ENCODE results near the gene LCLAT1. TPM values are rescaled to one million over a fixed set of nuclear protein-coding genes. Genes with fewer than 3 reads are reported as not detected.
"Not testable (repeated sequence)": the region's sequence is repeated elsewhere in the genome, so short reads cannot be mapped to it uniquely, and the experiment has no call there.

The LCLAT1 gene
- total RNA-seq, 1 experiment from 2014 or later: 23.9 TPM

DNA sequence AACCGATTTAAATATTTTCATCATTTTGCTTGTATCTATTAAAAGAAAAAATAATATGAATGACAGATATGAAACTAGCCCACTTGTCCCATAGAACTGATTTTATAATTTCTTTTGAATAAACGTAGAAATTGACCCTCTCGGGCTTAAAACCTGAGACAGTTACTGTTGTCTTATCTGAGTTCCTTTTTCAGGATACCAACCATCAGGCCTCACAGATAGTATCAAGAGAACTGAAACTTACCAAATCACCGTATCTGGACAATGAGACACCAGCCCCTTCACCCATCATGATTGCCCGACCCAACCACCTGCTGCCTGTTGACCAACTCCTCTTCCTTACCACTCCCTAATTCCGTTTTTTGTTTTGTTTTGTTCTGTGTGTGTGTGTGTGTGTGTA, 53.7 kb downstream of the LCLAT1 start:
- in situ Hi-C loops (cut with HindIII; ENCODE audit: low pct_unique_long_range_greater_than_20kb, low sequenced_read_pairs): no loop called here
- DNase-seq (ENCODE audit: low read depth, low spot score): no peak

DNA sequence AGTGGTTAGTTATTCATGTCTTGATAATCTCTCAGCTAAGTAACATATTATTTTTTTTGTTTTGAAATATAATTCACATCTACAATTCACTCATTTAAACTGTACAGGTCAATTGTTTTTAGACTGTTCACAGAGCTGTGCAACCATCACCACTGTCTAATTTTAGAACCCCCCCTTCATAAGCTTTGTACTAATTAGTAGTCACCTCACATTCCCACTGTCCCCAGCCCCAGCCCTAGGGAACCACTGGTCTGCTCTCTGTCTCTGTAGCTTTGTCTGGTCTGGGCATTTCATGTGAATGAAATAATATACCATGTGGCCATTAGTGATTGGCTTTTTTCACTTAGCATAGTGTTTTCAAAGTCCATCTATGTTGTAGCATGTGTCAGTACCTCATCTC, 55.3 kb downstream of the LCLAT1 start:
- in situ Hi-C loops (cut with HindIII; ENCODE audit: low pct_unique_long_range_greater_than_20kb, low sequenced_read_pairs): no loop called here
- no peak for DNase-seq (ENCODE audit: low read depth, low spot score)

DNA sequence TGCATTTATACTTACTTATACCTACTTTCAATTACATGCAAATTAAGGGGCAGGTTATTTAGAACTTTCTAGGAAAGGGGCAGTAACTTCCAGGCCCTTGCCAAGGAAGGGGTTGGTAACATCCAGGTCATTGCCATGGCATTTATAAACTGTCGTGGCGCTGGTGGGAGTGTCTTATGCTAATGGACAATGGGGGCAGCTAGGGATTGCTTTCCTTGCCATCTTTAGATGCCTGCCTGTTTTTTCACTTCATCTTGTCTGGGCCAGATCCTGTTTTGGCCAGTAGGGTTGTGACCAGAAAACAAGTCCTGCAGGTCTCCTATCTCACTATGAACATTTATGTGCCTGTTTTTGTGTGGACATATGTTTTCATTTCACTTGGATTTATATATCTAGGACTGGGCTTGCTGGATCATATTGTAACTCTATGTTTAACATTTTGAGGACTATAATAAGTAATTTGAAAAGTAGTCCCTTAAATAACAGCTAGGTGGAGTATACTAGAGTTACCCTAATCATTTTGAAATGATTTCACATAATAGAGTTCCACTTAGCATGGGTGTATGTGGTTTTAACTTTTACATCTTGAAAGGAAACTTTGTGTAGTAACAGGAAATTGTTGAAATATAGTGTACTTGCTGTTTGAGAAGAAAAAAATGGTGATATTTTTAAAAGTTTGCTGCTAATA, 56.1 kb downstream of the LCLAT1 start:
- DNase-seq (ENCODE audit: low read depth, low spot score): peak; percentile 16
- in situ Hi-C loops (cut with HindIII; ENCODE audit: low pct_unique_long_range_greater_than_20kb, low sequenced_read_pairs): no loop called here

DNA sequence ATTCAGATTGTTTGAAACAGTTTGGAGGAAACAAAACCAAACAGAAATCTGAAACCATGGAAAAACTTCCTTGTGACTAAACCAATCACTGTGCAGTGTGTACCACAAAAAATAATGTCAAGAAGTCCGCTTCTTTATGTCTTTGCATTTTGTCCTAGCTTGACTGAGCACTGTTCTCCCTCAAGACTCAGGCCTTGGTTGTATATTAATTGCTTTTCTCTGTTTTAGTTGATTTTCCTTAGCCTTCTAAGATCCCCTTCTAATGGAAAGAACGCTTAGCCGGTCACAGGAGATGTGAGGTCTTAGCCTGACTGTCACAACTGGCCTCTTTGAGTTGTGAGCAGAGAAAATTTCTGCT, 56.6 kb downstream of the LCLAT1 start:
- in situ Hi-C loops (cut with HindIII; ENCODE audit: low pct_unique_long_range_greater_than_20kb, low sequenced_read_pairs): no loop called here

DNA sequence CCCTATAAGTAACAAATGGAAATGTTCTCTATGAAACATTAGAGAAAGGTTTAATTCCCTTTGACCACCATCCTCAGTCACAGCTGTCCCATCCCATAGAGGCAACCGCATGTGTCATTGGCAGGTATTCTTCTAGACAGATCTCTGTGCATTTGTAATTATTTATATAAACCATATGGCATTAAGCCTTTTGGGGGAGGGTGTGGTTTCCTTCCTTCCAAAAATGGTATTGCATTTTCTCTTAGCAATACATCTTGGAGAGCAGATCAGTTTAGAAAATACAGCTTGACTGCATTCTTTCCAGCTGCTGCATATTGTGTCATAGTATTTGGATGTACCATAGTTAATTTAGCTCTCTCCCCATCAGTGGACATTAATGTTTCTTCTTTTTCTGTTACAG, 57.7 kb downstream of the LCLAT1 start:
- DNase-seq (ENCODE audit: low read depth, low spot score): no peak
- in situ Hi-C loops (cut with HindIII; ENCODE audit: low pct_unique_long_range_greater_than_20kb, low sequenced_read_pairs): no loop called here

More for the DNA sequence above, 56.6 kb downstream of the LCLAT1 start:
- no peak for DNase-seq (ENCODE audit: low read depth, low spot score)

DNA sequence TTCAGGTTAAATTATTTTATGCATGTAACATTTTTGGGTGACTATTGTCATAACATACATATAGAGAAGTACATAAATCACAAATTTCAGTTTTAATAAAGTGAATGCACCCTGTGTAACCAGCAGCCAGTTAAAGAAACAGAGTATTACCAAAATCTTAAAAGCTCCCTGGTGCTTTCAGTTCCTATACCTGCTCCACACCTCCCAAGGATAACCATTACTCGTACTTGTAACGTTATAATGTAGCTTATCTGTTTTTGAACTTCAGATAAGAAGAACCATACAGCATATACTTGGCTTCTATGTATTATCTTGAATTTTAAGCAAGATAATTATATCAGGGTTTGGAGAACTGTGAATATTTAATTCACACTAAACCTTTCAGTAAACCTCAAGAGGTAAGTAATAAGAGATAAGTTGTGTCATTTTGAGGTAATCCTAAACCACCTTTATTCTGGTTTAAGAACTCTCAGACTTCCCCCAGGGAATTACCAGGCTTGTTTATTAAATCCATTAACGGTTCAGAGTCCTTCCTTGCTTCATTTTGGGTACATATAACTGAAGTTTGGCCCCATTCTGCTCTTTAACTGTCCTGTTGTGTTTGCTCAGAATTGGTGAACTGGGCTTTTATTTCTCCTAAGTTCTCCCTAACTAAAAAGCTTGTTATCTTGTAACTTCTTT, 58.6 kb downstream of the LCLAT1 start:
- in situ Hi-C loops (cut with HindIII; ENCODE audit: low pct_unique_long_range_greater_than_20kb, low sequenced_read_pairs): no loop called here
- no peak for DNase-seq (ENCODE audit: low read depth, low spot score)

DNA sequence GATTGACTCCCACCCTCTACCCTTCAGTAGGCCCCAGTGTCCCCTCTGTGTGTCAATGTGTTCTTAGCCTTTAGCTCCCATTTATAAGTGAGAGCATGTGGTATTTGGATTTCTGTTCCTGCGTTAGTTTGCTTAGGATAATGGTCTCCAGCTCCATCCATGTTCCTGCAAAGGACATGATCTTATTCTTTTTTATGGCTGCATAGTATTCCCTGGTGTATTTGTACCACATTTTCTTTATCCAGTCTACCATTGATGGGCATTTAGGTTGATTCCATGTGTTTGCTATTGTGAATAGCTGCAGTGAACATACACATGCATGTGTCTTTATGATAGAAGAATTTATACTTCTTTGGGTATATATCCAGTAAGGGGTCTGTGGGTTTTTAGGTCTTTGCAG, 60.4 kb downstream of the LCLAT1 start:
- not testable (repeated sequence) for DNase-seq (ENCODE audit: low read depth, low spot score)

DNA sequence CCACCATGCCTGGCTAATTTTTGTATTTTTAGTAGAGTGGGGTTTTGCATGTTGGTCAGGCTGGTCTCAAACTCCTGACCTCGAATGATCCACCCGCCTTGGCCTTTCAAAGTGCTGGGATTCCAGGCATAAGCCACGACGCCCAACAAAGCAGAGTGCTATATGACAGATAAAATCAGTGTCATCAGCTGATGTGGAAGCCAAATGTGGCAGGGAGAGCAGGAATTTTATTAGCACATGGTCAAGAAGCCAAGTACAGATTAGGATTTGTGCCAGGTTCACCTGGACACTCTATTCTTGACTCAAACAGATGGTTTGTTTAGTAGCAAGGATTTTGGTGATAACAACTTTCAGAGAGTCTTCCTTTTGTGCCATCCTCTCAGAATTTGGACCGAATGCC, 62.7 kb downstream of the LCLAT1 start:
- in situ Hi-C loops (cut with HindIII; ENCODE audit: low pct_unique_long_range_greater_than_20kb, low sequenced_read_pairs): no loop called here
- no peak for DNase-seq (ENCODE audit: low read depth, low spot score)

More for the DNA sequence above, 60.4 kb downstream of the LCLAT1 start:
- in situ Hi-C loops (cut with HindIII; ENCODE audit: low pct_unique_long_range_greater_than_20kb, low sequenced_read_pairs): not testable (repeated sequence)

DNA sequence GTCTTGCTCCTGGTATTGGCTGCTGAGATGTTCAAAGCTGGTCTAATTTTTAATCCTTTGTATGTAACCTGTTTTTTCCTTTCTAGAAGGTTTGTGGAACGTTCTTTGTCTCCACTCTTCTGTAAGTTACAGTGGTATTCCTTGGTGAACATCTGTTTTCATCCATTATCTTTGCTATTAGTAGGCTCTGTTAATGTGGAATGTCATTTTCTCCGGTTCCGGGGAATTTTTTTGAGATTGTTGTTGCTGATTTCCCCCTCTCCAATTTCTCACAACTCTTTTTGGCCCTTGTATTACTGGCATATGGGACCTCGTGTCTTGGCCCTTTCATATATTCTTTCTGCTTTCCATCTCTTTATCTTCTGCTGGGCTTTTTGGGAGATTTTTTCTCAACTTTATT, 63.4 kb downstream of the LCLAT1 start:
- in situ Hi-C loops (cut with HindIII; ENCODE audit: low pct_unique_long_range_greater_than_20kb, low sequenced_read_pairs): no loop called here
- no peak for DNase-seq (ENCODE audit: low read depth, low spot score)

DNA sequence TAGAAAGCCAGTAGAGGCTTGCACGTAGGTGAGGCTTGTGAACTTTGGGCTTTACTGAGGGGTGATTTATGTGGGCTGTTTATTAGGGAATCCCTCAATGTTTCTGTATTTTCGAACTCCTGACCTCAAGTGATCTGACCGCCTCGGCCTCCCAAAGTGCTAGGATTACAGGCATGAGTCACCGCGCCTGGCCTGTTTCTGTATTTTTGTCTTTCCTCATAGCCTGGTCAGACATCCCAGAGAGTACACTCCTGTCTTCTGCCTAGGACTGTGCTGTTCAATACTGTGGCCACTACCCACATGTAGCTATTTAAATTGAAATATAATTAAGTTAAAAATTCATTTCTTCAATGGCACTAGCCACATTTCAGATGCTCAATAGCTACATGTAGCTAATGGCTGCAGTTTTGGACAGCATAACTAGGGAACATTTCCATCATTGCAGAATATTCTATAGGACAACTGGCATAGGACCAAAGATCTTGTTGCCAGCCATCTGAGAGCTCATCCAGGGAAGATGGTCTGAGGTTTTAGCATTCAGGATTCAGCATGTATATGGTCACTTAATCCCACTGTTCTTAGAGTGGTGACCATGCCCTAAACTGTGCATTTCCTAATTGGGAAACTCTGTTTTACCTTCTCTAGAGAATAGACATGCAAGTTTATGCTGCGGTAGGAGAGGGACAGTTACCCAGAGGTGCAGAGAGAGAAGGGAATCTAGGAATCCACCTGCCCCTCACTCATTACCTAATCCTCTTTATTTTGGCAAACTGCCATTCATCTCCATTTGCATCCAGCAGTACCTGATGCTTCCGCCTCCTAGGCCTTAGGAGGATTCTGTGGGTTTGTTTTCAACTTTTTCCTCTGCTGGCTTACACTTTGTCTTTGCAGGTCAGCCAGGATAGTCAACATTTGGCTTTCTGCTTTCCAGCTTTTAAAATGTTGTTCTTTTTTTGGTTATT, 64.4 kb downstream of the LCLAT1 start:
- DNase-seq (ENCODE audit: low read depth, low spot score): no peak
- in situ Hi-C loops (cut with HindIII; ENCODE audit: low pct_unique_long_range_greater_than_20kb, low sequenced_read_pairs): no loop called here

DNA sequence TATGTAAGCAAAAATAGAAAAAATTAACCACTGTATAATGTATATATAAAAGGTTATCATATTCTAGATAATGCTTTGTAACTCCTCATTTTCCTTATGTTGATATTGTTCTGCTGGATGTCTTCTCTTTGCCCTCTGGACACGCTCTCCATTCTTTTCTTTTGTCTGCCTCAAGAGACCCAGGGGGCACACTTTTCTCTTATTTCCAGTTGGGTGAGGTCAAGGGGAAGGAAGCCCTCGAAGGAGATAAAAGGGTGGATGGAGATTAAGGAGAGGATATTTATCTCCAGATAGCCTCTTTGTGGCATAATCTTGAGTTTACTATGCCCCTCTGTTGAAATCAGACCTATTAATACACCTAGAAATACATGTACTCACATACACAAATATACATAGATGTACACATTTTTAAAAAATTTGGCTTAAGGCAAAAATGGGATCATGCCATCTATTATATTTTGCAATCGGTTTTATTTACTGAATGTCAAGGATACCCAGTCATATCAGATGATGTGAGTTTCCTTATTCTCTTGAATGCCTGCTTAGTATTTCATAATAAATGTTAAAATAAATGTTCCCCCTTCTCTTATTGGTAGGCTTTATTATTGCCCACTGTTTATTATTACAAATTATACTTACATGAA, 65.3 kb downstream of the LCLAT1 start:
- in situ Hi-C loops (cut with HindIII; ENCODE audit: low pct_unique_long_range_greater_than_20kb, low sequenced_read_pairs): no loop called here
- DNase-seq (ENCODE audit: low read depth, low spot score): no peak

DNA sequence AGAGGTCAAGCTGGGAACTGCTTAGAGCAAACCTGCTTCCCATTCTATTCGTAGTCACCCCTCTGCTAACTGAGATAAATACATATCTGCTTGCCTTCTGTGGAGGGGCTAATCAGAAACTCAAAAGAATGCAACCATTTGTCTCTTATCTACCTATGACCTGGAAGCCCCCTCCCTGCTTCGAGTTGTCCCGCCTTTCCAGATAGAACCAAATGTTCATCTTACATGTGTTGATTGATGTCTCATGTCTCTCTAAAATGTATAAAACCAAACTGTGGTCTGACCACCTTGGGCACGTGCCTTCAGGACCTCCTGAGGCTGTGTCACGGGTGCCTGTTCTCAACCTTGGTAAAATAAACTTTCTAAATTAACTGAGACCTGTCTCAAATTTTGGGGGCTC, 66.6 kb downstream of the LCLAT1 start:
- DNase-seq (ENCODE audit: low read depth, low spot score): not testable (repeated sequence)

DNA sequence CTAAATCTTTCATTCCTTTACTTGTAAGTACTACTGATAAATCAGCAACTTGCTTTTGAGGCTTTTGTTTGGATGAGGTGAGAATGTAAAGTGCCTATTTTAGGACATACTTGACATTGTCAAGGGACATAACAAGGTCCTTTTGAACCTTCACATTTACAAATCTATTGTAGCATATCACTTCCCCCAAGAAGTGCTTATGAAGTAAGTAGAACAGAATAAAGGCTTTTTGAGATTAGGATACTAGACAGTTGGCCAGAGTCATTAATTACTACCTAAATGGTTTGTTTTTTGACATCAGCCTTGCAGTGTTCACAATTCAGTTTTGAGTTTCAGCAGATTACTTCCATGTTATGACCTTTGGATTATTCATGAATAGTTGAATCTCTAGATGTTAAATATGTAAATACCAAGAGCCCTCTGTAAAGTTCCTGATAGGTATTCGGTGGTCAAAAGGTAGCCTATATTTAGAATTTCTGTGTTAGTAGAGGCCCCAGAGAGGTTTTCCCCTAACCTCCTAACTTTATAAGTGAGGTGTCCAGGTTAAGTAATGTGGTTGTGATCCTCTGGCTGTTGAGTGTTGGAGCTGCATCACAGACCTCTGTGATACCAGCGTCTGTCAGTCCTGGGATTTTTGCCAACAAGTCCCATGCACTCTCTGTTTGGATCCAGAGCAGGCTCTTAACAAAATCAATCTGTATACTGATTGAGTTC, 67.2 kb downstream of the LCLAT1 start:
- in situ Hi-C loops (cut with HindIII; ENCODE audit: low pct_unique_long_range_greater_than_20kb, low sequenced_read_pairs): no loop called here
- DNase-seq (ENCODE audit: low read depth, low spot score): peak; percentile 22

More for the DNA sequence above, 66.6 kb downstream of the LCLAT1 start:
- in situ Hi-C loops (cut with HindIII; ENCODE audit: low pct_unique_long_range_greater_than_20kb, low sequenced_read_pairs): not testable (repeated sequence)

DNA sequence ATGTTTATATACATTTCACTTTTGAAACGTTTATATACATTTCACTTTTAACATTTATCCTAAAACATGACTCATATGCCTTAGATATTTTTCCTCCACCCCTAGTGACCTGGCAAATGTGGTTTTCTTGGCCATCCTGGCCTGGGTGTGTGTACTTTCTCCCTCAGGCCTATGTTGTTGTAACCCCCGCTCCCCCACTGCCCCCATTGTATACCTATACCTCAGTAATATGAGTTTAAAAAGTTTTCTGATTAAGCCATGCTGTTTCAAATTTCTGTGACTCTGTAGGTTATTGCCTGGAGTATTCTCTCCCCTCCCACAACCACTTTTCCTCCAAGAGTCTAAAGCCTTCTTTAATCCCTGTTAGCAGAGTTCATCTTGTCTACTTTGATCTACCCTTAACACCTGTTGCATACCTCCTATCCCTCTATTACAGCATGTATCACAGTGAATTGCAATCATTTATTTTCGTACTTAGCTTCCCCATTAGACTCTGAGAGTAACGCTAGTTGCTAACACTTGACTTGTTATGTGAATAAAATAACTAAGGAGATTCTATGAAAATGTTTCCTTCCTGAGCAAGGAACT, 67.9 kb downstream of the LCLAT1 start:
- DNase-seq (ENCODE audit: low read depth, low spot score): no peak
- in situ Hi-C loops (cut with HindIII; ENCODE audit: low pct_unique_long_range_greater_than_20kb, low sequenced_read_pairs): no loop called here

DNA sequence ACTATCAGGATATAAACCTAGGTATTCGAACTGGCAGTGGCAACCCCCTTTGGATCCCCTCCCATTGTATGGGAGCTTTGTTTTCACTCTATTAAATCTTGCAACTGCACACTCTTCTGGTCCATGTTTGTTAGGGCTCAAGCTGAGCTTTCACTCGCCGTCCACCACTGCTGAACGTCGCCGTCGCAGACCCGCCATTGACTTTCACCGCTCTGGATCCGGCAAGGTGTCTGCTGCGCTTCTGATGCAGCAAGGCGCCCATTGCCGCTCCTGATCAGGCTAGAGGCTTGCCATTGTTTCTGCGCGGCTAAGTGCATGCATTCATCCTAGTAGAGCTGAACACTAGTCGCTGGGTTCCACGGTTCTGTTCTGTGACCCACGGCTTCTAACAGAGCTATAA, 69.1 kb downstream of the LCLAT1 start:
- DNase-seq (ENCODE audit: low read depth, low spot score): no peak
- in situ Hi-C loops (cut with HindIII; ENCODE audit: low pct_unique_long_range_greater_than_20kb, low sequenced_read_pairs): no loop called here

DNA sequence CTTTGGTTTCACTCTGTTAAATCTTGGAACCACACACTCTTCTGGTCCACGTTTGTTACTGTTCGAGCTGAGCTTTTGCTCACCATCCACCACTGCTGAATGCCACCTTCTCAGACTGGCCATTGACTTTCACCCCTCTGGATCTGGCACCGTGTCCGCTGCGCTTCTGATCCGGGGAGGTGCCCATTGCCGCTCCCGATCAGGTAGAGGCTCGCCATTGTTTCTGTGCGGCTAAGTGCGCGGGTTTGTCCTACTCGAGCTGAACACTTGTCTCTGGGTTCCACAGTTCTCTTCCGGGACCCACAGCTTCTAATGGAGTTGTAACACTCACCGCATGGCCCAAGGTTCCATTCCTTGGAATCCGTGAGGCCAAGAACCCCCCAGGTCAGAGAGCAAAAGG, 72.8 kb downstream of the LCLAT1 start:
- no peak for DNase-seq (ENCODE audit: low read depth, low spot score)
- in situ Hi-C loops (cut with HindIII; ENCODE audit: low pct_unique_long_range_greater_than_20kb, low sequenced_read_pairs): no loop called here

DNA sequence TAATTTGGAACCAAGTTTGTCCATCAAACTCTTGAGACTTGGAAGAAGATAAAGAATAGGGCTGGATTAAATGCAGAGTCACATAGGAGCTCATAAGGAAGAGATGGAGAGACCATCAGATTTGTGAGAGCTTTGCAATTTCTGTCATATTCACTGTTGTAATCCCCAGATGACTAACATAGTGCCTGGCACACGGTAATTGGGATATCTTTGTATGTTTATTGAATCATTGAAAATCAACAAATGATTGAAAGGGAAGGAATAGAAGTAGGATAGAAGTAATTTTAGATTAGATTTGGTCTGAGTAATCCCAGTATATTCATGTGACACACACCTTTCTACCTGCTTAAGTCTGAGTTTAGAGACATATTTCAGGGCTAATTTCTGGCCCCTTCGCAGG, 75.4 kb downstream of the LCLAT1 start:
- no peak for DNase-seq (ENCODE audit: low read depth, low spot score)
- in situ Hi-C loops (cut with HindIII; ENCODE audit: low pct_unique_long_range_greater_than_20kb, low sequenced_read_pairs): no loop called here

Data from SK-MEL-5 (cell line).